ENCODE results near the gene MBD5.

- no peak for TF ChIP-seq YY1 (IDR thresholded peaks at IDR 0.05; ENCODE audit: low read depth)
- no peak for TF ChIP-seq CTCF (IDR thresholded peaks at IDR 0.05)
- no peak for TF ChIP-seq MXI1 (IDR thresholded peaks at IDR 0.05; ENCODE audit: low read depth, low read length)
- no peak for TF ChIP-seq NRF1 (IDR thresholded peaks at IDR 0.05; ENCODE audit: low read depth, low read length)
- no peak for TF ChIP-seq SMC3 (IDR thresholded peaks at IDR 0.05; ENCODE audit: low read depth, low read length)
- TF ChIP-seq RXRA (IDR thresholded peaks at IDR 0.05; ENCODE audit: borderline replicate concordance, low read depth), result no peak
- TF ChIP-seq NFIC (IDR thresholded peaks at IDR 0.05; ENCODE audit: borderline replicate concordance), result no peak
- TF ChIP-seq JUND (IDR thresholded peaks at IDR 0.05), result no peak
- TF ChIP-seq TAF1 (IDR thresholded peaks at IDR 0.05; ENCODE audit: borderline replicate concordance, low read depth, low read length), result no peak
- TF ChIP-seq EZH2phosphoT487 (IDR thresholded peaks at IDR 0.05; ENCODE audit: borderline replicate concordance, low read depth), result no peak
- no peak for TF ChIP-seq GATA2 (CRISPR knock-in tag; IDR thresholded peaks at IDR 0.05)
- TF ChIP-seq RAD21 (IDR thresholded peaks at IDR 0.05; ENCODE audit: low read length), result no peak
- TF ChIP-seq EP300 (IDR thresholded peaks at IDR 0.05; ENCODE audit: borderline replicate concordance in 1 of 2, low read depth in 1 of 2, low read length in 1 of 2), result no peak
- TF ChIP-seq ELF1 (IDR thresholded peaks at IDR 0.05), result no peak
These were observed 252.3 kb downstream of the MBD5 start for GRCh38 chr2:148273158-148273691.

All from SK-N-SH (cell line).